SK-N-MC (cell line): ENCODE results near the gene MTHFR.

Source experiments
- DNase-seq: peaks from one replicate; pipeline ENCODE4 v3.0.0-alpha.2; 2011; ENCODE audit warnings: low read depth, low spot score
- H3K27ac ChIP-seq: fragments of 200-600 bp; sonication (generic); 2 replicates; pipeline ENCODE4 v1.5.1; 2016; ENCODE audit warnings: mixed run types
- H3K36me3 ChIP-seq: fragments of 200-600 bp; sonication (generic); 2 replicates; pipeline ENCODE4 v1.6.1; 2017; ENCODE audit warnings: antibody characterized with exemption, low read length, mixed read lengths; ENCODE audit not compliant: insufficient read depth
- H3K4me3 ChIP-seq: fragments of 200-600 bp; sonication (generic); 2 replicates; pipeline ENCODE4 v1.5.1; 2016
- H3K9ac ChIP-seq: fragments of 200-600 bp; sonication (generic); 2 replicates; pipeline ENCODE4 v1.8.0; 2017; ENCODE audit warnings: mixed run types, mixed read lengths; ENCODE audit not compliant: insufficient read length
- H3K9me3 ChIP-seq: fragments of 200-600 bp; sonication (generic); 2 replicates; pipeline ENCODE4 v1.6.1; 2017; ENCODE audit warnings: low read depth, mild to moderate bottlenecking, antibody characterized with exemption, low read length, moderate library complexity, mixed read lengths
- EZH2 ChIP-seq: fragments of 200-600 bp; sonication (generic); IDR thresholded peaks from one replicate; pipeline ENCODE4 v1.6.1; 2017; ENCODE audit warnings: antibody characterized with exemption
- FOXP2 ChIP-seq: optimal IDR thresholded peaks from 2 replicates; pipeline ENCODE3; 2011; ENCODE audit warnings: mild to moderate bottlenecking, moderate library complexity; ENCODE audit not compliant: insufficient read depth; ENCODE audit errors: extremely low read length, control extremely low read depth
- POLR2AphosphoS5 ChIP-seq: IDR thresholded peaks from 2 replicates; pipeline ENCODE4 v1.6.1; 2012; ENCODE audit warnings: mild to moderate bottlenecking, low read depth, low read length, borderline replicate concordance

Gene MTHFR

GRCh38 chr1:11781297-11781696 is 24.5 kb downstream of the MTHFR start:
- Histone ChIP-seq H3K9me3 (no peaks in the 10 kb centered on the region), H3K9ac (no peak overlapping the region), H3K36me3 (no peaks in the 10 kb centered on the region), H3K27ac (no peak overlapping the region), H3K4me3 (no peak overlapping the region)
- TF ChIP-seq EZH2 (no peak), FOXP2 (no peak)
- no peak for DNase-seq

- H3K4me3 ChIP-seq = no peak overlapping the region
- no peaks in the 10 kb centered on the region for H3K9me3 ChIP-seq
- no peaks in the 10 kb centered on the region for H3K36me3 ChIP-seq
- no peak for DNase-seq
- TF ChIP-seq POLR2AphosphoS5 (no peak), EZH2 (no peak), FOXP2 (no peak)
- no peak overlapping the region for H3K27ac ChIP-seq
- no peak overlapping the region for H3K9ac ChIP-seq
Measured at GRCh38 chr1:11780380-11781147, 25.2 kb downstream of the MTHFR start.

- H3K36me3 ChIP-seq = no peaks in the 10 kb centered on the region
- no peak overlapping the region for H3K27ac ChIP-seq
- H3K9ac ChIP-seq = no peak overlapping the region
- TF ChIP-seq FOXP2 (no peak), EZH2 (no peak), POLR2AphosphoS5 (no peak)
- H3K4me3 ChIP-seq = no peak overlapping the region
- no peaks in the 10 kb centered on the region for H3K9me3 ChIP-seq
- no peak for DNase-seq
Measured at GRCh38 chr1:11779715-11780379, 25.9 kb downstream of the MTHFR start.

GRCh38 chr1:11778844-11779623 is 26.7 kb downstream of the MTHFR start:
- Histone ChIP-seq H3K9me3 (no peaks in the 10 kb centered on the region), H3K27ac (no peak overlapping the region)
- TF ChIP-seq FOXP2 = no peak
- TF ChIP-seq POLR2AphosphoS5 = no peak
- no peak for TF ChIP-seq EZH2

GRCh38 chr1:11778336-11778735 is 27.4 kb downstream of the MTHFR start:
- TF ChIP-seq FOXP2 (no peak), POLR2AphosphoS5 (no peak), EZH2 (no peak)
- Histone ChIP-seq H3K27ac (no peak overlapping the region), H3K36me3 (no peaks in the 10 kb centered on the region), H3K4me3 (no peak overlapping the region), H3K9me3 (no peaks in the 10 kb centered on the region), H3K9ac (no peak overlapping the region)
- DNase-seq = no peak

More at GRCh38 chr1:11778844-11779623, 26.7 kb downstream of the MTHFR start:
- DNase-seq = no peak
- no peak overlapping the region for H3K4me3 ChIP-seq
- no peaks in the 10 kb centered on the region for H3K36me3 ChIP-seq
- H3K9ac ChIP-seq = no peak overlapping the region

GRCh38 chr1:11777658-11778322 is 28.0 kb downstream of the MTHFR start:
- Histone ChIP-seq H3K4me3 (no peak overlapping the region), H3K9ac (no peak overlapping the region), H3K9me3 (no peaks in the 10 kb centered on the region), H3K27ac (no peak overlapping the region), H3K36me3 (no peaks in the 10 kb centered on the region)
- TF ChIP-seq POLR2AphosphoS5 = no peak
- TF ChIP-seq FOXP2 = no peak
- TF ChIP-seq EZH2 = no peak
- no peak for DNase-seq

- Histone ChIP-seq H3K9me3 (no peaks in the 10 kb centered on the region), H3K4me3 (no peak overlapping the region), H3K27ac (no peak overlapping the region), H3K9ac (no peak overlapping the region), H3K36me3 (no peaks in the 10 kb centered on the region)
- TF ChIP-seq POLR2AphosphoS5 = no peak
- TF ChIP-seq FOXP2 = no peak
- TF ChIP-seq EZH2 = no peak
- DNase-seq = no peak
Measured at GRCh38 chr1:11774753-11775152, 31.0 kb downstream of the MTHFR start.

- no peaks in the 10 kb centered on the region for H3K9me3 ChIP-seq
- no peak for TF ChIP-seq EZH2
- TF ChIP-seq POLR2AphosphoS5 = no peak
- TF ChIP-seq FOXP2 = no peak
- DNase-seq = no peak
- no peak overlapping the region for H3K4me3 ChIP-seq
- no peaks in the 10 kb centered on the region for H3K36me3 ChIP-seq
- H3K27ac ChIP-seq = no peak overlapping the region
- H3K9ac ChIP-seq = no peak overlapping the region
Measured at GRCh38 chr1:11772458-11772857, 33.3 kb downstream of the MTHFR start.
